GM12878 (cell line): ENCODE measurements around the gene DLEC1. TPM values are rescaled to one million over a fixed set of nuclear protein-coding genes. Genes with fewer than 3 reads are reported as not detected.

Experiments
- CHD4 ChIP-seq: fragments of 200-600 bp; sonication (generic); IDR thresholded peaks from 2 replicates; pipeline ENCODE4 v1.6.1; 2016; ENCODE audit warnings: mild to moderate bottlenecking
- CTCF ChIP-seq, 3 experiments: IDR thresholded peaks in 2 of 3; conservative IDR thresholded peaks in 1 of 3; 2 replicates each; pipeline ENCODE4 v1.5.1; 2011; ENCODE audit warnings: low read depth in 3 of 3, low read length in 3 of 3, mild to moderate bottlenecking in 3 of 3, control low read depth in 2 of 3, moderate library complexity in 2 of 3, inconsistent platforms in 1 of 3, mixed read lengths in 1 of 3; ENCODE audit not compliant: control insufficient read depth in 2 of 3, insufficient read depth in 1 of 3; ENCODE audit errors: extremely low read depth in 1 of 3
- E4F1 ChIP-seq: fragments of 450-650 bp; IDR thresholded peaks from 2 replicates; pipeline ENCODE4 v1.6.1; 2018; ENCODE audit warnings: borderline replicate concordance, mild to moderate bottlenecking; ENCODE audit not compliant: partially characterized antibody
- EGR1 ChIP-seq, 2 experiments: IDR thresholded peaks; 1 replicate in 1 of 2; 2 replicates in 1 of 2; pipeline ENCODE4 v1.6.1; 2011 to 2012; ENCODE audit warnings: low read depth in 2 of 2, low read length in 2 of 2, borderline replicate concordance in 1 of 2, mild to moderate bottlenecking in 1 of 2, moderate library complexity in 1 of 2
- HDAC2 ChIP-seq: fragments of 200-600 bp; sonication (generic); IDR thresholded peaks from 2 replicates; pipeline ENCODE4 v1.6.1; 2017
- HDAC6 ChIP-seq: fragments of 200-600 bp; sonication (generic); IDR thresholded peaks from one replicate; pipeline ENCODE4 v1.8.0; 2017; ENCODE audit warnings: antibody characterized with exemption; ENCODE audit not compliant: unreplicated experiment
- JUND ChIP-seq: IDR thresholded peaks from 2 replicates; pipeline ENCODE4 v1.6.1; 2012; ENCODE audit warnings: low read depth, mild to moderate bottlenecking, low read length, improper control_type of control experiment, moderate library complexity
- KDM1A ChIP-seq: fragments of 200-600 bp; sonication (generic); IDR thresholded peaks from 2 replicates; pipeline ENCODE4 v1.6.1; 2016; ENCODE audit warnings: borderline replicate concordance
- NFXL1 ChIP-seq: fragments of 450-650 bp; IDR thresholded peaks from 2 replicates; pipeline ENCODE4 v1.6.1; 2017; ENCODE audit warnings: antibody characterized with exemption, mild to moderate bottlenecking, borderline replicate concordance
- NRF1 ChIP-seq: conservative IDR thresholded peaks from 2 replicates; pipeline ENCODE4 v1.6.1; 2011; ENCODE audit warnings: mild to moderate bottlenecking, low read depth, low read length, improper control_type of control experiment
- PAX5 ChIP-seq: IDR thresholded peaks from 2 replicates; pipeline ENCODE4 v1.6.1; 2011; ENCODE audit warnings: low read depth, low read length, borderline replicate concordance
- PML ChIP-seq: IDR thresholded peaks from 2 replicates; pipeline ENCODE4 v1.6.1; 2012; ENCODE audit warnings: low read length, inconsistent platforms
- RFX5 ChIP-seq: IDR thresholded peaks from 2 replicates; pipeline ENCODE4 v1.6.1; 2011; ENCODE audit warnings: low read depth, low read length, improper control_type of control experiment
- SP1 ChIP-seq: IDR thresholded peaks from one replicate; pipeline ENCODE4 v1.6.1; 2011; ENCODE audit warnings: low read depth, low read length
- SREBF1 ChIP-seq: IDR thresholded peaks from 2 replicates; pipeline ENCODE4 v1.6.1; 2012; ENCODE audit warnings: mild to moderate bottlenecking, low read length
- TCF12 ChIP-seq: IDR thresholded peaks from 2 replicates; pipeline ENCODE4 v1.6.1; 2011; ENCODE audit warnings: low read depth, mild to moderate bottlenecking, low read length
- TCF7 ChIP-seq: IDR thresholded peaks from 2 replicates; pipeline ENCODE4 v1.6.1; 2014; ENCODE audit warnings: antibody characterized with exemption, borderline replicate concordance
- YBX1 ChIP-seq: fragments of 450-650 bp; IDR thresholded peaks from 2 replicates; pipeline ENCODE4 v1.6.1; 2016; ENCODE audit warnings: antibody characterized with exemption
- ZNF622 ChIP-seq: fragments of 450-650 bp; IDR thresholded peaks from 2 replicates; pipeline ENCODE4 v1.6.1; 2017; ENCODE audit warnings: mild to moderate bottlenecking, inconsistent platforms
- polyA plus RNA-seq, 11 experiments: library from polyadenylated mRNA; depleted of rRNA in 4 of 11; unstranded in 6 of 11; stranded (reverse) in 5 of 11; fragments of >200 nt; fragmentation: Nextera tagmentation in 4 of 11; fragmentation: Illumina TruSeq in 1 of 11; extraction: Ambion mirVana in 4 of 11; extraction: Trizol in 1 of 11; gene quantifications; 1 replicate in 1 of 11; 2 replicates in 10 of 11; pipeline versions ENCODE4 v1.2.1 to v1.2.3, GENCODE V29; 2011 to 2016; ENCODE audit warnings: inconsistent platforms in 2 of 11, missing spikeins in 2 of 11, low read depth in 1 of 11
- total RNA-seq, 4 experiments: library from RNA; depleted of rRNA in 3 of 4; stranded (reverse); fragments of >200 nt in 3 of 4; fragmentation: Illumina TruSeq in 1 of 4; extraction: Trizol in 1 of 4; gene quantifications; 2 replicates each; pipeline versions ENCODE4 v1.2.1 to v1.2.3, GENCODE V29; 2013 to 2021
- TF ChIP-seq, protein P1 (sequence below): fragments of 450-650 bp; conservative IDR thresholded peaks from 2 replicates; pipeline ENCODE4 v1.6.1; 2017; ENCODE audit warnings: mild to moderate bottlenecking, moderate library complexity
- TF ChIP-seq, protein P2 (sequence below): IDR thresholded peaks from 2 replicates; pipeline ENCODE4 v1.6.1; 2011; ENCODE audit warnings: mild to moderate bottlenecking, low read depth, low read length, moderate library complexity; ENCODE audit not compliant: insufficient replicate concordance
- TF ChIP-seq, protein P3 (sequence below): IDR thresholded peaks from 2 replicates; pipeline ENCODE4 v1.6.1; 2011; ENCODE audit warnings: low read depth, low read length, improper control_type of control experiment, borderline replicate concordance

Gene DLEC1
- total and polyA plus RNA-seq, 10 of the 15 experiments (the other 5 are each of a cell fraction or from before 2014, with no cell fraction given) = 0.03 to 0.29 (median 0.07) TPM; not detected in 3

DNA sequence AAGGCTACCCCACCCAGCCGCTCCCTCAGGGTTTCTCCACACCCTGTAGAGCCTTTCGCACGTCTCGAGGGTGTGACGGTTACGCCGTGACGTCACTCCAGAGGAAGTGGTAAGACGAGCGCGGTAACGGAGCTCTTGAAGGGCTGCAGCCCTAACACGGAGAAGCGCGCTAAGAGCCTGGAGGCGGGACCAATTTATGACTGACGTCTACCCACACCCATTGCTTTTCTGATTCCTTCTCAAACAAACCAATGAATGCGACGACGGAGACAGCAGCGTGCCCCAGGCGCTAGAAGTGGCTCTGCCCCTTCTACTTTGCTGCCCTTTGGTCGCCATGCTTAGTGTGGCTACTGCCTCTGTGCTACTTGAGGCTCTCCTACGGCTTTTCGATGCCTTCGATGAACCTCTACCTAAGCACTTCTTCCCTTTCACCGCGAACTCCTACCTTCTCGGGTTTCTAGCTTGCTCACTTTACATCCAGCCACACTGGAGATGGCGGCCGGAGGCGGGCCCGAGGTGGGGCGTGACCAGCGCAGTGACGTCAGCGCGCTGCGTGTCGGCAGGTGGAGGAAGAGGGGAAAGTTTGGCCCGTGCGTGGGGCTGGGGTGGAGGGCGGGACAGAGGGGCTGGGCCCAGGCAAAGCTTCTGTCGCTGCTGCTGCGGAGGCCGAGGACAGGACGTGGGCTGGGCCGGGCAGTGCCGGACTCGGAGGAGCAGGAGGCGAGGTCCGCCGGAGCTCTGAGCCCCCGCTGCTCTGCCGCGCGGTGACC lies 126.1 kb downstream of the DLEC1 start, which contains the start of gene OXSR1 (continued):
- TF ChIP-seq, protein P1, sequence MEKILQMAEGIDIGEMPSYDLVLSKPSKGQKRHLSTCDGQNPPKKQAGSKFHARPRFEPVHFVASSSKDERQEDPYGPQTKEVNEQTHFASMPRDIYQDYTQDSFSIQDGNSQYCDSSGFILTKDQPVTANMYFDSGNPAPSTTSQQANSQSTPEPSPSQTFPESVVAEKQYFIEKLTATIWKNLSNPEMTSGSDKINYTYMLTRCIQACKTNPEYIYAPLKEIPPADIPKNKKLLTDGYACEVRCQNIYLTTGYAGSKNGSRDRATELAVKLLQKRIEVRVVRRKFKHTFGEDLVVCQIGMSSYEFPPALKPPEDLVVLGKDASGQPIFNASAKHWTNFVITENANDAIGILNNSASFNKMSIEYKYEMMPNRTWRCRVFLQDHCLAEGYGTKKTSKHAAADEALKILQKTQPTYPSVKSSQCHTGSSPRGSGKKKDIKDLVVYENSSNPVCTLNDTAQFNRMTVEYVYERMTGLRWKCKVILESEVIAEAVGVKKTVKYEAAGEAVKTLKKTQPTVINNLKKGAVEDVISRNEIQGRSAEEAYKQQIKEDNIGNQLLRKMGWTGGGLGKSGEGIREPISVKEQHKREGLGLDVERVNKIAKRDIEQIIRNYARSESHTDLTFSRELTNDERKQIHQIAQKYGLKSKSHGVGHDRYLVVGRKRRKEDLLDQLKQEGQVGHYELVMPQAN = no peak; the same call in 1 of the 2 replicates
- TF ChIP-seq NFXL1 = no peak
- TF ChIP-seq PML = peak; percentile 54; the same call in 1 of the 2 replicates
- TF ChIP-seq CHD4 = no peak
- TF ChIP-seq PAX5 = no peak
- TF ChIP-seq SREBF1 = no peak
- no peak for TF ChIP-seq NRF1
- TF ChIP-seq TCF7 = no peak
- TF ChIP-seq E4F1 = no peak
- peak; percentile 46 to 79; a peak in 2 of 3 replicates for TF ChIP-seq EGR1 (IDR thresholded peaks at IDR 0.05; ENCODE audit: borderline replicate concordance in 1 of 2, low read depth in 2 of 2, low read length in 2 of 2)
- TF ChIP-seq SP1 = peak; percentile 94
- no peak for TF ChIP-seq HDAC6
- TF ChIP-seq CTCF (IDR thresholded peaks at IDR 0.05 in 2 of 3, conservative IDR thresholded peaks at IDR 0.05 in 1 of 3; ENCODE audit: control insufficient read depth in 2 of 3, extremely low read depth in 1 of 3, insufficient read depth in 1 of 3, low read depth in 3 of 3, low read length in 3 of 3) = no peak
- no peak for TF ChIP-seq KDM1A
- TF ChIP-seq HDAC2 = no peak
- no peak for TF ChIP-seq YBX1
- peak; percentile 40; the same call in 1 of the 2 replicates for TF ChIP-seq TCF12
- TF ChIP-seq, protein P2, sequence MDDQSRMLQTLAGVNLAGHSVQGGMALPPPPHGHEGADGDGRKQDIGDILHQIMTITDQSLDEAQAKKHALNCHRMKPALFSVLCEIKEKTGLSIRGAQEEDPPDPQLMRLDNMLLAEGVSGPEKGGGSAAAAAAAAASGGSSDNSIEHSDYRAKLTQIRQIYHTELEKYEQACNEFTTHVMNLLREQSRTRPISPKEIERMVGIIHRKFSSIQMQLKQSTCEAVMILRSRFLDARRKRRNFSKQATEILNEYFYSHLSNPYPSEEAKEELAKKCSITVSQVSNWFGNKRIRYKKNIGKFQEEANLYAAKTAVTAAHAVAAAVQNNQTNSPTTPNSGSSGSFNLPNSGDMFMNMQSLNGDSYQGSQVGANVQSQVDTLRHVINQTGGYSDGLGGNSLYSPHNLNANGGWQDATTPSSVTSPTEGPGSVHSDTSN = peak; percentile 95
- TF ChIP-seq, protein P3, sequence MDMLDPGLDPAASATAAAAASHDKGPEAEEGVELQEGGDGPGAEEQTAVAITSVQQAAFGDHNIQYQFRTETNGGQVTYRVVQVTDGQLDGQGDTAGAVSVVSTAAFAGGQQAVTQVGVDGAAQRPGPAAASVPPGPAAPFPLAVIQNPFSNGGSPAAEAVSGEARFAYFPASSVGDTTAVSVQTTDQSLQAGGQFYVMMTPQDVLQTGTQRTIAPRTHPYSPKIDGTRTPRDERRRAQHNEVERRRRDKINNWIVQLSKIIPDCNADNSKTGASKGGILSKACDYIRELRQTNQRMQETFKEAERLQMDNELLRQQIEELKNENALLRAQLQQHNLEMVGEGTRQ = peak; percentile 1; the same call in 1 of the 2 replicates
- TF ChIP-seq ZNF622 = no peak
- peak; percentile 47; the same call in 1 of the 2 replicates for TF ChIP-seq RFX5
- TF ChIP-seq JUND = peak; percentile 43; the same call in 1 of the 2 replicates
